GM19099 (cell line): Measurements from ENCODE around the gene NXPH2.

ENCODE experiments used
- POLR2A ChIP-seq: IDR thresholded peaks from 3 replicates; pipeline ENCODE4 v1.6.1; 2011; ENCODE audit warnings: low read depth; ENCODE audit not compliant: insufficient read length; ENCODE audit errors: extremely low read depth

Gene NXPH2

DNA sequence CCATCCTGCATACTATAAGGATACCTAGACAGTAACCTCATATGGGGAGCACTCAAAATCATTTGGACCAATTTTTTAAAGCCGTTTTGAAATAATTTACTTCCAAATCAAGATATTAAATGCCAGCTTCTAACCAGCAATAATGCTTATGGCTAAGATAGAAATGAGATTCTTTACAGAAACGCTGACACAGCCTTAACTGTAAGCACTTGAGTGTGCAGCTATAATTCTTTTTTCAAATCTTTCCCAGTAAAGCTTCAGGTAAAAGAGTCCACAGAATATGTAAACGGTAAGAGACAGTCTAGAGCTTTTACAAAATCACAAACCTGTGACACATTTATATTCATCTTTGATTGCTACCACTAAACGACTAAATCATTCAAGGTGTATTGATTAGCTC is 4.5 kb downstream of the NXPH2 start:
- TF ChIP-seq POLR2A = no peak

DNA sequence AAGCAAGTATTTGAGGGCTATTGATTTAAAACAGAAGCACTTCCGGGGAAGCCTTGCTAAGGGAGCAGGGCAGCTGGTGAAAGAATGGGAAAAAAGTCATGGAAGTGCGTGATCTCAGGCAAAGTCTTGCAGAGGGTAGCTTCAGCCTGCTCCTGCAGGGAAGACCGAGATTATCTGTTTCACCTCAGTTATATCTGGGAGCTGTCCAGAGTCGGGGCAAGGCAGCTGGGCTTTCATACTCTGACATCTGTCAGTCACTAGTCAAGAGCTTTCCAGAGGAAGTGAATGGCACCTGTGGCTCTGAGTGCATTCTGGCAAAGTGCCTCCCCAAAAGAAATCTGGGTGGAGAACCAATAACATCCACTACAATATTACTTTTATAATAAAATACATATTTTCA is 8.7 kb downstream of the NXPH2 start:
- no peak for TF ChIP-seq POLR2A

DNA sequence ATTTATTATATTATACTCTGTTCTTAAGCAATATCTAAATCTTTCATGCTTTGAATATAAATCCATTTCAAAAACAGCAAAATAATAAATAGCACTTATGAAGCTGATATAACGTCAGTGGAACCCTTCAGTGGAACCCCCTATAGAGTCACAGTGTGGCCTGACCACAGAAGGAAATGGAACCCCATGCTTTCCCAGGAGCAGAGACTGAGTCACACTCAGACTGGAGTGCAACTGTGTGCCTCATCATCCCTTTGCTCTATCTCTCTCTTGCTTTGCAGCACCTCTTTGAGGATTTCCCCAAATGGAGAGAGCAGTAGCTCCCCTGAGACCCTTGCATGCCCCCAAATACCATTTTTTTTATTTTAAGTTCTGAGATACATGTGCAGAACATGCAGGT is 13.1 kb downstream of the NXPH2 start:
- no peak for TF ChIP-seq POLR2A

DNA sequence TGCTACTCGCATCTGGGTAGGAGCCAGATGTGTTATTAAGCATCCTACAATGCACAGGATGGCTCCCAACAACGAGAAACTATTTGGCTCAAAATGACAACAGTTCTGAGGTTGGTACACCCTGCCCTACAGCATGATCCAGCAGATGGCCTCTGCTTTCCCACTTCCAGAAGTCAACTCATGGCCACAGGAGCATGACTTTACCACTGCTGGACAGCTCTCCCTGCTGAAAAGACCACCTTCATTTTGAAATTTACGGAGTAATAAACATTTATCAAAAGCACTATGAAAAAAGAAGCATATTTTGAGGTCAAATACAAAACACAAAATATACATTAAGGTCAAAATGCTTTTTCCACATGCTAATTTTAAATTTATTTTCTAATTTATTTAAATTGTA is 13.7 kb downstream of the NXPH2 start:
- TF ChIP-seq POLR2A = no peak

DNA sequence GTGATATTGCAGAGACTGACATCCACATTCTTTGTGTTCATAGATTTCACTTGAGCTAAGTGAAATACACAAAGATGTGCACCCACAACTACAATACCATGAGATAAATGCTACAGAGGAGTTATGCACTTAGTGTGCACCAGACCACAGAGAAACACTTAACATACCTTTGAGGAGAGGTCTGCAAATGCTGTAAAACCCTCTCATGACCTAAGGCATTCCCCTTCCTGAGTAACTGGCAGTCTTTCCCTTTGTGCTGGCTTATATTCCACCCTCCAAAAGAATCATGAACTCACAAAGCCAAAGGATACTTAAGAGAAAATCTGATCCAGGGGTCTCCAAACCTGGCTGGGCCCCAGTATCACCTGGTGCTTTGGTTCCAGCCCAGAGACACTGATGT is 16.2 kb downstream of the NXPH2 start:
- TF ChIP-seq POLR2A = no peak

DNA sequence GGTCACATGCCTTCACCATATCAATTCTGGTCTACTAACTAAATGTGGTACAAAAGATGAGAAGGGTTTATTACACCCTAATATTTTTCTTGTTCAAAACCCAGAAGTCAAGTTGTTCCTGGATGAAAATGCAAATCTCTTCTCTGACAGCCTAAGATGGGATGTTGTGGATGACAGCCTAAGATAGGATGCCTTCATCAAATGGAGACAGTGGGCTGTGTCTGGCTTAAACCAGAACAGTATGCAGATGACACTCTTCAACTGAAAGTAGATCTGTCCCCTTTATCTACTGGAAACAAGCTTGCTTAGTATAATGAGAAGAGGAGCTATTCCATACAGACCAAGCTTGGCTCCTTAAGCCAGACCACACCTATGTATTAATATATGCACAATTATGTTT is 17.7 kb downstream of the NXPH2 start:
- TF ChIP-seq POLR2A = no peak

DNA sequence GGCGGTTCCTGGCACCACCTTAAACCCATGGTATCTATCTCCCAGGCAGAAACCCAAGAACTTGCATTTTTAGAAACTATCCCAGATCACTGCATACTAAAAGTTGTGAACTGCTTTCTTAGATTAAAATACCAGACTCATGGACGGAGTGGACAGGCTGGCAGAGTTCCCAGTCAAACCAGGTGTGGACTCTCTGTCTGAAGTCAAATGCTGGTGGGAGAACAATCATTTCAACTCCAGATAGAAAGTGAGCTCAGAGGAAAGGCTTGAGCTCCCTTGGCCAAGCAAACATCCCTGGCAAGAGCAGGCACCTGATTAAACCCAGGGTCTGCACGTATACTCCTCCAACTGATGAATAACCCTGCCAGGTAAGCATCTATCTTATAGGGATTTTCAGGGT is 19.5 kb downstream of the NXPH2 start:
- TF ChIP-seq POLR2A = no peak

DNA sequence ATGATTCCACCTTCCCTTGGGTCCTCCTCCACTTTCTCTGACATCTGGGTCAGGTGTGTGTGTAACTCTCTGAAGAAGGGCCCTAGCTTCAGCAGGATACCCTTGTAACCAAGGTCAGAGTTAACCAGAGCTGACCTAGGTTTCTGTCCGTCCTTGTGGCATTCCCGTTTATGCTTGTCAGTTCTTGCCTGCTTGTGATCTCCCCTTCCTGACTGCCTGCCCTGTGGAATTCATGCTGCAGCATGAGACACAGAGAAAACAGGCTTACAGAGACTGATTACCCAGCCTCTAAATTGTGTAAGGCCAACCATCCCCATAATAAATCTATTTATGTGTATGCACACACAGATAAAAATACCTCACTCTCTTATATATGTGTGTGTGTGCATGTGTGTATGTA is 22.8 kb downstream of the NXPH2 start:
- no peak for TF ChIP-seq POLR2A

DNA sequence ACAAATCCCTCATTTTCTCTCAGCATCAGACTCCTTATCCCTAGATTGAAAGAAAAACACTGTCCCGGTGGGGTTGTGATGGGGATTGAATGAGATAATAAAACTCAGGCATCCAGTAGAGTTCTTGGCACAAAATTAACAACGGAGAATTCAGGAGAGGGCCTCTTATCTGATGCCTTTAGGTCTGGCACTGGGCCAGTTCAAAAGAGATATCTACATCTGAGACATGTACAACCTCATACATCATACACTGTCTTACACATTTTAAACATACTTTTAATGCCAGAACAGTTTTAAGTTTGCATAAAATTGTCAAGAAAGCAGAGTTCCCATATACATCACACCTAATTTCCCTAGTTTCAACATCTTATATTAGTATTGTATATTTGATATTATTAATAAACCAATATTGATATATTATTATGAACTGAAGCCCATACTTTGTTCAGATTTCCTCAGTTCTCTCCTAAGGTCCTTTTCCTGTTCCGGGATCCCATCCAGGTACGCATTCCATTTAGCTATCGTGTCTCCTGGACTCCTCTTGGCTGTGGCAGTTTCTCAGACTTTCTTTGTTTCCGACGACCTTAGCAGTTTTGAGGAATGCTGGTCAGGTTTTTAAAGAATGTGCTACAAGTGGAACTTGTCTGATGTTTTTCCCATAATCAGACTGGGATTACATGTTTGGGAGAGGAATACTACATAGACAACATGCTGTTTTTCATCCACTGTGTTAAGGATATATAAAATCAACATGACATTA is 27.8 kb downstream of the NXPH2 start:
- TF ChIP-seq POLR2A = no peak

DNA sequence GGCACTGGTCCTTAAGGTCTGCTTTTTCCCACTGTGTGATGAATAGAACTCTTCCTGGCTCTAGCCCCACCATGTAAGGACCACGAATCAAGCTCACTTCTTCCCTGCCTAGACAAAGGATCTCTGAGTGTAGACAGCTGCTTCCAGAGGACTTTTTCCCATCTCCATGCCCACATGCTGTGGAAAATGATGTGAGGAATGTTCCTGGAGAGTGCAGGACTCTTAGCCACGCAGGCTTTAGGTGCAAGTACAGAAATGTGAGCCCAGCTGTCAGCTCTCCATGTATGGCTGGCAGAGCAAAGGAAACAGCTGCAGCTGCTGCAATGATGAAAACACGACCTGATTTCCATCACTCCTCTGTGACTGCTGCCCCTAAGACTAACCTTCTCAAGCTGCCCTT is 35.5 kb downstream of the NXPH2 start:
- TF ChIP-seq POLR2A = no peak

DNA sequence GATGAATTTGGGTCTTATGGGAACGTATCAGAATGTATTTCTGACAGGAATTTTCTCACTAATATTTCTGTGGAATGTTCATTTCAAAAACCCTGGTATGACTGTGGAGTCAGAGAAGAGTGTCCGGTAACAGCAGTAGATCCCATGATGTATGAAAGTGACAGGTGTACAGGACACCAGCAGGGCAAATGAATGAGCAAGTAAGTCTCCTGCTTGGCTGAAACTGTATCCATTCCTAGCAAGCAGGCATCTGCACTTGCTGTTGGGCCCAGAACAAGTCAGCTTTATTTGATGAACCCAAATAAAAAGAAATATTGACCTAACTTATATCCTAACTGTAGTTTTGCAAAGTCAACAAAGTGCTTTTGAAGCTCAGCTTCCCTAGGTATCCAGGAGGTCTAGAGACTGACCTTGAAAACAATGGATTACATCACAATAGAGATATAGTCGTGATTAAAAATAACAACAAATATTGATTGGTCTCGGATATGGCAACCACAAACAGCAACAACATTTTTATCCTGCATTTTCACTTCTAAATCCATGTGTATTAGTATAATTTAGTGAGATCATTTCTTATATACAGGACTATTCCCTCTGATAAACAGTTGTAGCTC is 37.6 kb downstream of the NXPH2 start:
- no peak for TF ChIP-seq POLR2A

DNA sequence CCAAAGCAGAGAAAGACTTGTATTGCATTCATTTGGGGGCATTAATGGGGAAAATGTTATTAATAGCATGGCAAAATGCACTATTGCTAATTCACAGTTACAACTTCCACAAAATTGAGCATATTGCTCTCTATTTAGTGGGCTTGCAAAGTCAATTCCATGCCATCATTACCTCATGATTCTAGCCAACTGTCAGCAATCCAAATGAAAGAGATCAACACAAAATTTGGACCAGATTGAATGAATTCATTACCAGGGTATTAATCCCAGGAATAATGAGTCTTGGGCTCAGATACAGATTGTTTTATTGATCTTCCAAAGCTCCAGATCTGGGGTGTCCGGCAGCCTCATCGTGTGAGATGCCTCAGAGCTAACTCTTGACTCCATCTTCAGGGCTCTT is 38.3 kb downstream of the NXPH2 start:
- TF ChIP-seq POLR2A = no peak

DNA sequence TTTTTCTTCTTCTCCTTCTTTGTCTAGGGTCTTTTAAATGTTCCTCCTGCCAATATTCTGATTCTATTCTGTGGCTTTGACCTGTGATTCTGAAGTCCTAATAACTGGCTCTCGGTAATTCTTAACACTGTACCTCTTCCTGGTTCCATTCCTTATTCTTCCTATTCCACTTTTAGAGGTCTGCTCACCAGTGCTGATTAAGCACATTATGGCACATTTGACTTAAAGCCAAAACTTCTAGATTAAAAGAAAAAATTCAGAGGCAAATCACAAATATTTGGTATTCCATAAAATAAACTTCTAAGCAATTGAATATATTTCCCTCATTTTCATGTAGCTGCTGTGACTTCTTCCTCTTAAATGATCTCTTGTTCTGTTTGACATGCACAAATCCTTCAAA is 47.5 kb downstream of the NXPH2 start:
- no peak for TF ChIP-seq POLR2A

DNA sequence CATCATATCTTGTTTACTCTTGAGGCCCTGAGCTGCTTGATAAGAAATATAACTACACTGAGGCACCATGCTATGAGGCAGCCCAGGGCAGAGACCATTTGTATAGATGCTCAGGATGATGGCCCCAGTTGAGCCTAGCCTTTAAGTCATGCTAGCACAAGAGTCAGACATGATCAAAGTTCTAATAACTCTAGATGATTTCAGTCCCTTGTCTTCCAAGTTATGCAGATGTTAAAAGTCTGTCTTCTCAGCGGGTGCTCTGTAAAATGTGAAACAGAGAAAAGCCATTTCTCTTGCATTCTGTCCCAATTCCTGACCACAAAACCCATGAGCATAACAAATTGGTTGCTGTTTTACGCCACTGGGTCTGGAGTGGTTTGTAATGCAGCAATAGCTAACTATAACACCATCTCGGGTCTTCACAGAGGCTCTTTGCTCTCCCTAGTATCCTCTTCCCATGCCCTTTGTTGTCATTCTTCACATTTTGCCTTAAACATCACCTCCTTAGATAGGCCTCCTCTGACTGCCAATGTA is 49.6 kb downstream of the NXPH2 start:
- no peak for TF ChIP-seq POLR2A

DNA sequence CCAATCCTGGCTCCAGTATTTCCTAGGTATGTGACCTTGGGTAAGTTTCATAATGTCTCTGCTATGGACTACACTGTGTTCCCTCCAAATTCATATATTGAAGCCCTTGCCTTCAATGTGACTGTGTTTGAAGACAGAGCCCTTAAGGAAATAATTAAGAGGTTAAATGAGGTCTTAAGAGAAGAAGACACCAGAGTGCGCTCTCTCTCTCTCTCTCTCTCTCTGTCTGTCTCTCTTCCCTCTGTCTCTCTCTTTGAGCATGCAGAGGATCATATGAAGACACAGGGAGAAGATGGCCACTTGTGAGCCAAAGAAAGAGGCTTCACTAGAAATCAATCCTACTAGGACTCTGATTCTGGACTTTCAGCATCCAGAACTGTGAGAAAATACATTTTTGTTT is 52.2 kb downstream of the NXPH2 start:
- no peak for TF ChIP-seq POLR2A

DNA sequence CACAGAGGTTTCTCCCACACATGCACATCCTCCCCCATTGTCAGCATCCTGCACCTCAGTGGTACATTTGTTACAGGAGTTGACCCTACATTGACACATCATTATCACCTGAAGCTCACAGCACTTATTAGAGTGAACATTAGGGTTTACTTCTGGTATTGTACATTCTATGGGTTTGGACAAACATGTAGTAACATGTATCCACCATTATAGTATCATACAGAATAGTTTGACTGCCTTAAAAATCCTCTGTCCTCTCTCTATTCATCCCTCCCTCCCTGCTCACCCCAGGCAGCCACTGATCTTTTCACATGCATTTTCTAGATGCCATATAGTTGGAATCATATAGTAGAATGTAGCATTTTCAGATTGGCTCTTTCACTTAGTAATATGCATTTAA is 53.5 kb downstream of the NXPH2 start:
- TF ChIP-seq POLR2A = no peak
